Endothelial cell of umbilical vein (primary cell): ENCODE results near the gene HBM. TPM values are rescaled to one million over a fixed set of nuclear protein-coding genes. Genes with fewer than 3 reads are reported as not detected.

Experiments used
- BruUV-seq: library from RNA; stranded (reverse); fragments of 400-500 nt; replicated peaks from 2 replicates; lab custom pipeline; 2021; lab: Mats Ljungman, UMichigan
- CTCF ChIA-PET: fragments of 300-600, 350-600 bp; sonication (Branson Sonifier 250); formaldehyde crosslinking; loops from one replicate; lab custom pipeline; 2021; ENCODE audit warnings: antibody characterized with exemption, inconsistent platforms; lab: Charles Lee
- POLR2A ChIA-PET: fragments of 300-600, 350-600 bp; sonication (Branson Sonifier 250); formaldehyde crosslinking; loops from one replicate; lab custom pipeline; 2021; ENCODE audit warnings: antibody characterized with exemption, inconsistent platforms; lab: Charles Lee
- DNase-seq: peaks from one replicate; pipeline ENCODE4 v3.0.0-alpha.2; 2011; ENCODE audit warnings: low read depth, low spot score
- FAIRE-seq: peaks from 2 replicates; lab custom pipeline; 2011; peaks lifted over from hg19 to GRCh38; lab: Jason Lieb, UNC
- H2AFZ ChIP-seq: 2 replicates; pipeline ENCODE4 v1.6.0; 2012; ENCODE audit warnings: low read depth, low read length, control low read depth, inconsistent platforms
- H3K27ac ChIP-seq: 2 replicates; pipeline ENCODE4 v1.5.1; 2011; ENCODE audit warnings: low read depth, mild to moderate bottlenecking, control low read depth, low read length, moderate library complexity; ENCODE audit not compliant: insufficient read depth
- H3K27me3 ChIP-seq, 2 experiments: 2 replicates each; pipeline versions ENCODE4 v1.6.0 to v1.6.1; 2011; ENCODE audit warnings: low read length in 2 of 2, mixed read lengths in 1 of 2; ENCODE audit not compliant: control insufficient read depth in 2 of 2, insufficient read depth in 2 of 2
- H3K36me3 ChIP-seq, 2 experiments: 2 replicates in 1 of 2; 3 replicates in 1 of 2; pipeline ENCODE4 v1.5.1; 2011; ENCODE audit warnings: low read length in 2 of 2, mild to moderate bottlenecking in 1 of 2, moderate library complexity in 1 of 2; ENCODE audit not compliant: control insufficient read depth in 2 of 2, insufficient read depth in 2 of 2; ENCODE audit errors: extremely low read depth in 1 of 2
- H3K4me1 ChIP-seq: 3 replicates; pipeline ENCODE4 v1.5.1; 2011; ENCODE audit warnings: mild to moderate bottlenecking, low read length; ENCODE audit not compliant: control insufficient read depth, insufficient read depth; ENCODE audit errors: extremely low read depth
- H3K4me2 ChIP-seq: 2 replicates; pipeline ENCODE4 v1.6.1; 2011; ENCODE audit warnings: low read length, control low read depth, mixed read lengths; ENCODE audit not compliant: insufficient read depth
- H3K4me3 ChIP-seq, 3 experiments: fragments of 200-600 bp in 1 of 3; sonication (generic), shearing (Covaris generic) in 1 of 3; replicated peaks in 1 of 3; 2 replicates each; pipeline ENCODE4 v1.5.1; 2011 to 2016; ENCODE audit warnings: control low read depth in 3 of 3, low read length in 3 of 3, mild to moderate bottlenecking in 2 of 3, inconsistent platforms in 1 of 3, low read depth in 1 of 3, moderate library complexity in 1 of 3; ENCODE audit not compliant: insufficient read depth in 1 of 3
- H3K79me2 ChIP-seq: 2 replicates; pipeline ENCODE4 v1.6.0; 2012; ENCODE audit warnings: low read length, inconsistent platforms; ENCODE audit not compliant: control insufficient read depth, insufficient read depth
- H3K9ac ChIP-seq: replicated peaks from 2 replicates; pipeline ENCODE3; 2011; ENCODE audit warnings: low read length, control low read depth; ENCODE audit not compliant: insufficient read depth; ENCODE audit errors: extremely low read depth
- H3K9me1 ChIP-seq: replicated peaks from 3 replicates; pipeline ENCODE4 v1.6.0; 2011; ENCODE audit warnings: mild to moderate bottlenecking, low read length; ENCODE audit not compliant: control insufficient read depth, insufficient read depth; ENCODE audit errors: extremely low read depth
- H3K9me3 ChIP-seq: replicated peaks from 2 replicates; pipeline ENCODE4 v1.5.1; 2012; ENCODE audit warnings: low read length, inconsistent platforms; ENCODE audit not compliant: control insufficient read depth, insufficient read depth
- H4K20me1 ChIP-seq: replicated peaks from 2 replicates; pipeline ENCODE3; 2011; ENCODE audit warnings: mild to moderate bottlenecking, low read length; ENCODE audit not compliant: control insufficient read depth, insufficient read depth; ENCODE audit errors: extremely low read depth
- CTCF ChIP-seq, 2 donors: IDR thresholded peaks; 1 replicate in 1 of 2; 2 replicates in 1 of 2; pipeline ENCODE4 v1.5.1; 2011; ENCODE audit warnings: low read length in 2 of 2, mild to moderate bottlenecking in 2 of 2, moderate library complexity in 2 of 2, control low read depth in 1 of 2, inconsistent platforms in 1 of 2, low read depth in 1 of 2; ENCODE audit not compliant: insufficient read depth in 1 of 2; ENCODE audit errors: extremely low read depth in 1 of 2
- EZH2 ChIP-seq: IDR thresholded peaks from 2 replicates; pipeline ENCODE4 v1.6.1; 2012; ENCODE audit warnings: borderline replicate concordance, low read depth, mild to moderate bottlenecking, moderate library complexity, low read length, inconsistent platforms; ENCODE audit not compliant: severe bottlenecking
- FOS ChIP-seq: IDR thresholded peaks from 2 replicates; pipeline ENCODE4 v1.6.1; 2011; ENCODE audit warnings: mild to moderate bottlenecking, low read length, moderate library complexity, borderline replicate concordance; ENCODE audit not compliant: insufficient read depth
- GATA2 ChIP-seq: IDR thresholded peaks from 2 replicates; pipeline ENCODE4 v1.7.0; 2011; ENCODE audit warnings: low read depth, mild to moderate bottlenecking, moderate library complexity, mixed read lengths, low read length; ENCODE audit not compliant: insufficient read length, insufficient read depth
- JUN ChIP-seq: IDR thresholded peaks from 2 replicates; pipeline ENCODE4 v1.6.1; 2011; ENCODE audit warnings: borderline replicate concordance, low read depth; ENCODE audit not compliant: insufficient read length, insufficient read depth
- MAX ChIP-seq: IDR thresholded peaks from 2 replicates; pipeline ENCODE4 v1.6.1; 2011; ENCODE audit not compliant: insufficient read depth, insufficient read length
- MYC ChIP-seq: IDR thresholded peaks from one replicate; pipeline ENCODE4 v1.6.1; 2011; ENCODE audit warnings: mild to moderate bottlenecking, low read depth, low read length
- POLR2A ChIP-seq: IDR thresholded peaks from 2 replicates; pipeline ENCODE4 v1.6.1; 2012; ENCODE audit warnings: low read depth, mild to moderate bottlenecking, control low read depth, low read length
- POLR2AphosphoS5 ChIP-seq: IDR thresholded peaks from 2 replicates; pipeline ENCODE4 v1.6.1; 2012; ENCODE audit warnings: low read depth, mild to moderate bottlenecking, control low read depth, low read length, moderate library complexity; ENCODE audit not compliant: insufficient read depth
- dilution Hi-C: fragments of 300-500 bp; cut with MboI; formaldehyde crosslinking; loops from one replicate; pipeline ENCODE4 v1.15.0; 2019; ENCODE audit warnings: low sequenced_read_pairs; ENCODE audit not compliant: extremely low pct_ligation_motif_present
- intact Hi-C: fragments of 100-400 bp; cut with micrococcal nuclease; formaldehyde crosslinking; loops from one replicate; pipeline ENCODE4 v1.10.0; 2022
- polyA plus RNA-seq, 4 experiments: library from polyadenylated mRNA; depleted of rRNA in 3 of 4; stranded (reverse) in 3 of 4; unstranded in 1 of 4; fragments of >200 nt; gene quantifications; 2 replicates each; pipeline versions ENCODE4 v1.2.1 to v1.2.3, GENCODE V29; 2011 to 2012; ENCODE audit warnings: missing spikeins in 1 of 4
- total RNA-seq: library from RNA; stranded (reverse); gene quantifications from 2 replicates; pipeline ENCODE4 v1.2.3, GENCODE V29; 2021

Gene HBM
- total and polyA plus RNA-seq, 2 donors (not counting 3 experiments of a cell fraction or from before 2014, with no cell fraction given), result not detected

GRCh38 chr16:180681-181564 lies 15.1 kb downstream of the HBM start:
- no peaks in the 10 kb centered on the region for H3K36me3 ChIP-seq
- no peaks in the 10 kb centered on the region for H3K9me3 ChIP-seq
- peaks cover 19 to 25% of the 10 kb centered on the region in 2 experiments for H3K27me3 ChIP-seq
- H3K9ac ChIP-seq, result no peak overlapping the region
- ChIA-PET CTCF (interaction anchor here (0.6 to 3.3 kb wide), 18 partner anchors 10 to 182 kb away, joined by 3 to 61 read pairs (median 4); no protein-coding TSS in a partner anchor), POLR2A (interaction anchor here (1.4 kb wide), 1 partner anchor 74 kb away, joined by 3 read pairs; no protein-coding TSS in a partner anchor)
- no TSS peak for BruUV-seq
- H3K4me1 ChIP-seq, result peaks cover 5% of the 10 kb centered on the region
- TF ChIP-seq POLR2A (no peak), MAX (peak; percentile 86)
- FAIRE-seq, result peak; percentile 74
- H3K27ac ChIP-seq, result no peak overlapping the region
- no peaks in the 10 kb centered on the region for H4K20me1 ChIP-seq
- H3K4me2 ChIP-seq, result peak overlapping the region; percentile 51
- no peak overlapping the region for H2AFZ ChIP-seq
- no peaks in the 10 kb centered on the region for H3K79me2 ChIP-seq
- intact Hi-C loops, result loop anchor here (1.0 to 5.0 kb wide), 4 partner anchors 64 to 171 kb away; partner anchors contain the start of gene AXIN1
- peak overlapping the region in 1 of 3 experiments; percentile 1 for H3K4me3 ChIP-seq
- no peaks in the 10 kb centered on the region for H3K9me1 ChIP-seq
- peak; percentile 71 for DNase-seq
- dilution Hi-C loops, result no loop called here

- no peak for DNase-seq
- BruUV-seq, result no TSS peak
These were observed 15.8 kb downstream of the HBM start for GRCh38 chr16:181565-182021.

More at GRCh38 chr16:181565-182021, 15.8 kb downstream of the HBM start:
- Histone ChIP-seq H2AFZ (no peak overlapping the region), H3K4me1 (peaks cover 5% of the 10 kb centered on the region), H3K4me2 (no peak overlapping the region), H3K9me3 (no peaks in the 10 kb centered on the region), H3K27ac (no peak overlapping the region), H3K9ac (no peak overlapping the region), H3K36me3 (no peaks in the 10 kb centered on the region), H3K4me3 (no peak overlapping the region), H3K27me3 (peaks cover 19 to 25% of the 10 kb centered on the region in 2 experiments), H3K79me2 (no peaks in the 10 kb centered on the region), H4K20me1 (no peaks in the 10 kb centered on the region), H3K9me1 (no peaks in the 10 kb centered on the region)
- intact Hi-C loops (loop anchor here (1.0 to 5.0 kb wide), 4 partner anchors 65 to 171 kb away; partner anchors contain the start of gene AXIN1), dilution Hi-C loops (no loop called here)
- ChIA-PET CTCF (interaction anchor here (2.2 to 3.3 kb wide), 4 partner anchors 64 to 181 kb away, joined by 12 to 41 read pairs (median 20); no protein-coding TSS in a partner anchor), POLR2A (no interaction called here)
- TF ChIP-seq MAX (no peak), POLR2AphosphoS5 (peak; percentile 67), POLR2A (peak; percentile 48), JUN (no peak), EZH2 (no peak), MYC (no peak), FOS (no peak), CTCF (IDR thresholded peaks at IDR 0.05; ENCODE audit: extremely low read depth in 1 of 2, insufficient read depth in 1 of 2, low read depth in 1 of 2, low read length in 2 of 2) (peak; percentile 95 to 98), GATA2 (no peak)
- FAIRE-seq, result no peak
